Measurements from ENCODE around the gene STARD9. TPM values are rescaled to one million over a fixed set of nuclear protein-coding genes. Genes with fewer than 3 reads are reported as not detected.

Gene STARD9
- total and polyA plus RNA-seq, 12 donors = 2.3 to 15.7 (median 6.1) TPM

DNA sequence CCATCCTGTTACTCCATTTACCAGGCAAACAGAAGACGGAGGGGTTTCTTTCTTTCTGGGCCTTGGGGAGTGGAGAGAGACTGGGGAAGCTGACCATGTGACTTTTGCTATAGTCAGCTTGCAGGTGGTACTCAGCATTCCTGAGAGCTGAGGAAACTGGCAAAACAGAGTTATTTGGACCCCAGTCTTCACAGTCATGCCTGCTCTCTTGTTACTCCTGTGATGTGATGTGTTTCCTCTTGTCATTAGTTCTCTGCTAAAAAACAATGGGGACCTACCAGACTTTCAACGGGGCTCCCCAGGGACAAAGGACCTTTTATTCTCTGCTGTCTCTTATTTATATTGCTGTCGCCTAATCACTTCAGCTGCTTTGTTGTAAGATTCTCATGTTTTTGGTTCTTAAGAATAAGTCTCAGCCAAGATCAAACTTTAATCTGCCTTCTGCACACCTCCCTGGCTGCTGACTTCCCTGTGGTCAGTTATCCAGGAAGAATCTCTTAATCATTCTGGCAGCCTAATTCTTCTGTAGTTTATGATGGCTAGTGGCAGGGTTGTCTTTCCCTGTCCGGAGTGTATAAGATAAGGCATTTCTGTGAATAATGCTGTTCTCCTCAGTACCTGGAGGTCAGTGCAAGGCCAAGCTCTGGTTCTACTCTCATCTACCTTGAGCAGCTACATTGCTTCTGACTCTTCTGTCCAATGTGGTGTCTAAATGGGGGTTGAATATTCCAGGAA lies 8.8 kb downstream of the STARD9 start:
- intact Hi-C loops (cut with DNase I) = loop anchor here in 3 of 10 donors (10.0 kb wide), 1 partner anchor 61 kb away; no protein-coding TSS in a partner anchor
- DNase-seq = no peak
- H3K36me3 ChIP-seq = peaks cover 0 to 31% (median 6%) of the 10 kb centered on the region in 9 donors
- peak in 3 of 8 donors; percentile 9 to 16 (median 10) for ATAC-seq
- WGBS, 2 donors = 12 to 27% methylated on average over 4 of the region's 4 CpGs
- peaks cover 0 to 72% (median 58%) of the 10 kb centered on the region in 9 donors for H3K4me1 ChIP-seq
- no peaks in the 10 kb centered on the region for H3K9me3 ChIP-seq
- H3K27ac ChIP-seq = peak overlapping the region in 9 of 10 donors; percentile 9 to 85 (median 55)
- H3K4me3 ChIP-seq = peak overlapping the region in 4 of 10 donors; percentile 3 to 37 (median 28)
- TF ChIP-seq, protein P1, sequence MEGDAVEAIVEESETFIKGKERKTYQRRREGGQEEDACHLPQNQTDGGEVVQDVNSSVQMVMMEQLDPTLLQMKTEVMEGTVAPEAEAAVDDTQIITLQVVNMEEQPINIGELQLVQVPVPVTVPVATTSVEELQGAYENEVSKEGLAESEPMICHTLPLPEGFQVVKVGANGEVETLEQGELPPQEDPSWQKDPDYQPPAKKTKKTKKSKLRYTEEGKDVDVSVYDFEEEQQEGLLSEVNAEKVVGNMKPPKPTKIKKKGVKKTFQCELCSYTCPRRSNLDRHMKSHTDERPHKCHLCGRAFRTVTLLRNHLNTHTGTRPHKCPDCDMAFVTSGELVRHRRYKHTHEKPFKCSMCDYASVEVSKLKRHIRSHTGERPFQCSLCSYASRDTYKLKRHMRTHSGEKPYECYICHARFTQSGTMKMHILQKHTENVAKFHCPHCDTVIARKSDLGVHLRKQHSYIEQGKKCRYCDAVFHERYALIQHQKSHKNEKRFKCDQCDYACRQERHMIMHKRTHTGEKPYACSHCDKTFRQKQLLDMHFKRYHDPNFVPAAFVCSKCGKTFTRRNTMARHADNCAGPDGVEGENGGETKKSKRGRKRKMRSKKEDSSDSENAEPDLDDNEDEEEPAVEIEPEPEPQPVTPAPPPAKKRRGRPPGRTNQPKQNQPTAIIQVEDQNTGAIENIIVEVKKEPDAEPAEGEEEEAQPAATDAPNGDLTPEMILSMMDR (IDR thresholded peaks at IDR 0.05) = no peak
- no peaks in the 10 kb centered on the region for H3K27me3 ChIP-seq

DNA sequence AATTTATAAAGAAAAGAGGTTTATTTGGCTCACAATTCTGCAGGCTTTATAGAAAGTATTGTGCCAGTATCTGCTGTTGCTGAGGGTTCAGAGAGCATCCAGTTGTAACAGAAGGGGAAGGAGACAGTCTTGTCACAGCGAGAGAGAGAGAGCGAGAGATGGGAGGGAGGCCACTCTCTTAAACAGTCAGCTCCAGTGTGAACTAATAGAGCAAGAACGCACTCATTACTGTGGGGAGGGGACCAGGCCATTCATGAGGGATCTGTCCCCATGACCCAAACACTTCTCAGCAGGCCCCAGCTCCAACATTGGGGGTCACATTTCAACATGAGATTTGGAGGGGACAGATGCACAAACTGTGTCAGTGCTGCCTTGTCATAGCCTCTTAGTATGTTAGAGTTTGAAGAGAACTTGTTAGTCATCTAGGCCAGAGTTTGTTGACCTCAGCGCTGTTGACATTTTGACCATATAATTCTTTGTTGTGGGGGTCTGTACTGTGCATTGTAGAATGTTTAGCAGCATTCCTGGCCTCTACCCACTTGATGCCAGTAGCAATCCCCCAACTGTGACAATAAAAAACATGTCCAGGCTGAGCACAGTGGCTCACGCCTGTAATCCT lies 15.3 kb downstream of the STARD9 start:
- H3K9me3 ChIP-seq = no peaks in the 10 kb centered on the region
- peaks cover 0 to 63% (median 37%) of the 10 kb centered on the region in 9 donors for H3K4me1 ChIP-seq
- H3K4me3 ChIP-seq = no peak overlapping the region
- WGBS, 2 donors = 93 to 94% methylated on average over 5 of the region's 5 CpGs
- no peak overlapping the region for H3K27ac ChIP-seq
- H3K36me3 ChIP-seq = peaks cover 0 to 54% (median 7%) of the 10 kb centered on the region in 9 donors
- no peak for ATAC-seq
- intact Hi-C loops (cut with DNase I) = loop anchor here in 1 of 10 donors (10.0 kb wide), 1 partner anchor 54 kb away; no protein-coding TSS in a partner anchor
- TF ChIP-seq, protein P1 (IDR thresholded peaks at IDR 0.05) = no peak
- H3K27me3 ChIP-seq = no peaks in the 10 kb centered on the region
- DNase-seq = no peak

DNA sequence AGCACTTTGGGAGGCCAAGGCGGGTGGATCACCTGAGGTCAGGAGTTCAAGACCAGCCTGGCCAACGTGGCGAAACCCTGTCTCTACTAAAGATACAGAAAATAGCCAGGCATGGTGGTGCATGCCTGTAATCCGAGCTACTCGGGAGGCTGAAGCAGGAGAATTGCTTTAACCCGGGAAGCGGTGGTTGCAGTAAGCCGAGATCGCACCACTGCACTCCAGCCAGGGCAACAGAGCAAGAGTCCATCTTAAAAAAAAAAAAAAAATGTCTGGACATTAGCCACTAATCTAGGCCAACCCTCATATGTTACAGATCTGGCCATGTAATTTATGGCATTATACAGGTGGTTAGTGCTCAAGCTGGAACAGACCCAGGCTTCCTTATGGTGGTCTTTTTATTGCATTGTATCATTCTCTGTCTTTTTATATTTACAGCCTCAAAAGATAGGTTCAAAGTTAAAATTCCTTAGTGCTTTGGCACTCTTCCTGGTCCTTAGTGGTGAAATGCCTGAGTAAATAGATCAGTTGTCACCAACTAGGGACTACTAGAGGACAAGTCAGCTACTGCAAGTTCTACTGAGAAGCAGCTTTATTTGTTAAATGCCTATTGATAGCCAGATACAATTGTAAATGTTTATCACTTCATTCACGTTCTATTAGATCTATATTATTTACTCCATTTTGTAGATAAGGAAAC lies 16.0 kb downstream of the STARD9 start:
- WGBS, 2 donors = 76 to 82% methylated on average over 10 of the region's 10 CpGs
- H3K36me3 ChIP-seq = peaks cover 0 to 48% (median under 1%) of the 10 kb centered on the region in 9 donors
- intact Hi-C loops (cut with DNase I) = loop anchor here in 1 of 10 donors (10.0 kb wide), 1 partner anchor 53 kb away; no protein-coding TSS in a partner anchor
- ATAC-seq = no peak
- H3K27ac ChIP-seq = no peak overlapping the region
- TF ChIP-seq, protein P1 (IDR thresholded peaks at IDR 0.05) = peak in 6 of 9 donors; percentile 14 to 42 (median 35)
- no peaks in the 10 kb centered on the region for H3K27me3 ChIP-seq
- H3K4me1 ChIP-seq = peaks cover 0 to 69% (median 37%) of the 10 kb centered on the region in 9 donors
- DNase-seq = no peak
- H3K9me3 ChIP-seq = no peaks in the 10 kb centered on the region
- H3K4me3 ChIP-seq = no peak overlapping the region

DNA sequence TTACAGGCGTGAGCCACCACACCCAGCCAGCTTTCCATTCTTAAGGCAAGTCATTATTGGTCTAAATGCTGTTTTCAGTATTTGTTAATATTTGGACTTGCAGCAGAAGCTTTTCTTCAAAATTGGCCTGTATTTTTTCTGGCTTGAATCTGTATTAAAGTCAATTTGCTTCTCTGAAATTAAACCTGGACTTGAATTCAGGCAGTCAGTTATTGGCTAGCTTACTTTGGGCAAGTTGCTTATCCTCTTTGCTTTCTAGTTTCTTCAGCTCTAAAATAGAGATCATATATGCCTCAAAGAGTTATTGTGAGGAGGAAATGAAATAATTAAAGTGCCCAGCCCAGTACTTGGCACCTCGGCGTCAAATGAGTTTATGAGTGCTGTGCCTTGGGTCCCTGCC lies 17.3 kb downstream of the STARD9 start:
- DNase-seq = no peak
- TF ChIP-seq, protein P1 (IDR thresholded peaks at IDR 0.05) = no peak
- H3K27ac ChIP-seq = peak overlapping the region; percentile 28 to 78 (median 68)
- H3K4me1 ChIP-seq = peaks cover 3 to 77% (median 37%) of the 10 kb centered on the region in 9 donors
- no peaks in the 10 kb centered on the region for H3K9me3 ChIP-seq
- H3K36me3 ChIP-seq = peaks cover 0 to 45% (median 0%) of the 10 kb centered on the region in 9 donors
- intact Hi-C loops (cut with DNase I) = loop anchor here in 1 of 10 donors (10.0 kb wide), 1 partner anchor 52 kb away; no protein-coding TSS in a partner anchor
- WGBS, 2 donors = 63 to 69% methylated on average over 3 of the region's 3 CpGs
- no peaks in the 10 kb centered on the region for H3K27me3 ChIP-seq
- H3K4me3 ChIP-seq = no peak overlapping the region
- peak in 5 of 8 donors; percentile 6 to 21 (median 16) for ATAC-seq
